Measurements from ENCODE around the gene VPS37D.
"Not testable (repeated sequence)": the region's sequence is repeated elsewhere in the genome, so short reads cannot be mapped to it uniquely, and the experiment has no call there.

Gene VPS37D

DNA sequence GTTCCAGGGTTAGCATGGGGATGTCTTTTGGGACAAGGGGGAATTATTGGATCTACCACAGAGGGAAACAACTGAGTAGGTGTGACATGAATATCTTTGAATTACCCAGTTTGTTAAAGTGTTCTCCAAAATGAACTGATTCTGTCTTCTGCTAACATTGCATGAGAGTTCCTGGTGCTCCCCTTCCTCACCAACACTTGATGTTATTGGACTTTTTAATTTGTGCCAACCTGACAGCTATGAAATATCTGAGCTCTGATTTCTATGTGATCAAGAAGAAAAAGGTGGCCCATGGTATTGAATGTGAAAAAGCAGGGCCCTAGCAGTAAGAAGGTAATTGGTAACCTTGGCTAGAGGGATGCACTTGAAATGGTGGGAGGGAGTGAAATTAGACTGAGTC lies 4.6 kb upstream of the VPS37D start:
- Histone ChIP-seq H3K36me3 (no peaks in the 10 kb centered on the region), H3K4me2 (no peak overlapping the region), H3K9me3 (peaks cover 15% of the 10 kb centered on the region), H3K27ac (no peak overlapping the region), H3K4me3 (no peak overlapping the region), H4K20me1 (no peaks in the 10 kb centered on the region), H3K9ac (no peak overlapping the region), H3K4me1 (no peaks in the 10 kb centered on the region), H3K27me3 (0 out of 2 replicates have a peak, but pooled peaks cover 8% of the 10 kb centered on the region)
- TF ChIP-seq Cebpa-rat (IDR thresholded peaks at IDR 0.05): no peak

DNA sequence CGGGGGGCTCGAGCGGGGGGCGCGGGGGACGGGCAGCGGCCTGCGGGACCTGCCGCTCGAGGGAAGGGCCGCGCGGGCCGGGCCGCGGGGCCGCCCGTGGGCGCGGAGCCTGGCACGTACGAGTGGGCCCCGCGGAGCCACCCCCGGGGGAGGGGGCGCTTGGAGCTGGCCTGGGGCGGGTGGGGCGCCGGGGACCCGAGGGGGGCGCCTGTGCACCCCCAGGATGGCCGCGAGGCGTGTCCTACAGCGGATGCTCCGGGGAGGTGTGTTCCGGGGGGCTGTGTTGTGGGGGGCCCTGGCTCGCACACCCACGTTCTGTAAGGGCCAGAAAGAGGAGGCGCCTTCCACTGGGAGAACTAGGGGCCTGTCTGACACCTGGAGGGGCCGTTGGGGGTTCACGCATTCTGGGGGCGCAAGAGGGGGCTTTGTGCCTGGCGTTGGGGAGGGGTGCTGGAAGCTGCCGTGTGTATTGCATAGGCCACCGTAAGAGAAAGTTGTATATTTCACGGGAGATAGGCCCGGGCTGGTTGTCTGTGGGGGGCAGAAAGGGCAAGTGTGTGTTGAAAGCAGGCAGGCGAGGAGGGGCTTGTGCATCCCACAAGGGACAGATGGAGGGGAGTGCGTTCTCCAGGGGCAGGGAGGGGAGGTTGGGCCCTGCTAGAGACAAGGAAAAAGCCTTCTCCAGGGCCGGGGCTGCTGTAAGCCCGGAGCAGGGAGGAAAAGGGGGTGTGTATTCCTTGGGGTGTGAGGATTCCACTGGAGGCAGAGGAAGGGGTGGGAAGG lies 663 bp downstream of the VPS37D start:
- Histone ChIP-seq H3K27me3 (0 out of 2 replicates have a peak, but pooled peaks cover 8% of the 10 kb centered on the region), H4K20me1 (peaks cover 23% of the 10 kb centered on the region), H3K9ac (peak overlapping the region; percentile 90), H3K4me2 (peak overlapping the region; percentile 96), H3K27ac (peak overlapping the region; percentile 87), H3K4me3 (peak overlapping the region; percentile 91), H3K4me1 (peaks cover 20% of the 10 kb centered on the region), H3K36me3 (peaks cover 10% of the 10 kb centered on the region), H3K9me3 (peaks cover 4% of the 10 kb centered on the region)
- TF ChIP-seq Cebpa-rat (IDR thresholded peaks at IDR 0.05): no peak

DNA sequence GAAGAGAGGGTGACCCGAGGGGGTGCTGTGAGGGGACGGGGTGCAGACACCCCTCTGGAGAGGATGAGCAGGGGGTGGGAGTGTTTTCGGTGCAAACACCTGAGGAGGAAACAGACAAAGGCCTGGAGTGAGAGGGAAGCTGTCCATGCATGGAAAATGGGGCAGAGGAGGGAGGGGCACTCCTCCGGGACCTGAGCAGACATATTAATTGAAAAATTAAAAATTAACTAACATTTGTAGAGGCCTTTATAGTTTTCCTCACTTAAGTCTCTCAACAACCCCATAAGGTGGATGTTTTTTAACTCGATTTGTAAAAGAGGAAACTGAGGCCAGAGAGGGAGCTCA lies 1.2 kb downstream of the VPS37D start:
- H3K9me3 ChIP-seq: no peaks in the 10 kb centered on the region
- peaks cover 29% of the 10 kb centered on the region for H4K20me1 ChIP-seq
- H3K4me1 ChIP-seq: peaks cover 20% of the 10 kb centered on the region
- 0 out of 2 replicates have a peak, but pooled peaks cover 8% of the 10 kb centered on the region for H3K27me3 ChIP-seq
- TF ChIP-seq Cebpa-rat (IDR thresholded peaks at IDR 0.05): no peak
- H3K36me3 ChIP-seq: peaks cover 10% of the 10 kb centered on the region
- H3K9ac ChIP-seq: peak overlapping the region; percentile 90
- H3K4me2 ChIP-seq: peak overlapping the region; percentile 96
- H3K4me3 ChIP-seq: peak overlapping the region; percentile 91
- H3K27ac ChIP-seq: peak overlapping the region; percentile 87; the same call in 1 of the 2 replicates

DNA sequence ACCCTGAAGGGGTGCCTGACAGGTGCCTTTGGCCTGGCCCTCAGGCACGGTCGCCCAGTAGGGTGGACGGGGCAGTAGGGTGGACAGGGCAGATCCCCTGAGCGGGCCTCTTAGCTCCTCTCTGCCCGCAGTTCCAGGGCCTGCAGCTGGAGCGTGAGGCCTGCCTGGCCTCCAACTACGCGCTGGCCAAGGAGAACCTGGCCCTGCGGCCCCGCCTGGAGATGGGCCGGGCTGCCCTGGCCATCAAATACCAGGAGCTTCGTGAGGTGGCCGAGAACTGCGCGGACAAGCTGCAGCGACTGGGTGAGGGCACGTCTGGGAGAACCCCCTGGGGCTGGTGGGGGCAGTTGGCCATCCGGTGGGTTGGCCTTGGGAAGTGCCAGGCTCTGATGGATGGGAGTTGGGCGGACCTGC lies 1.7 kb downstream of the VPS37D start:
- peaks cover 29% of the 10 kb centered on the region for H4K20me1 ChIP-seq
- peak overlapping the region; percentile 90; the same call in 1 of the 2 replicates for H3K9ac ChIP-seq
- H3K27ac ChIP-seq: no peak overlapping the region
- H3K27me3 ChIP-seq: 0 out of 2 replicates have a peak, but pooled peaks cover 8% of the 10 kb centered on the region
- peaks cover 10% of the 10 kb centered on the region for H3K36me3 ChIP-seq
- peaks cover 20% of the 10 kb centered on the region for H3K4me1 ChIP-seq
- peak overlapping the region; percentile 91 for H3K4me3 ChIP-seq
- peak overlapping the region; percentile 96 for H3K4me2 ChIP-seq
- no peaks in the 10 kb centered on the region for H3K9me3 ChIP-seq
- no peak for TF ChIP-seq Cebpa-rat (IDR thresholded peaks at IDR 0.05)

- 0 out of 2 replicates have a peak, but pooled peaks cover 8% of the 10 kb centered on the region for H3K27me3 ChIP-seq
- peaks cover 20% of the 10 kb centered on the region for H3K4me1 ChIP-seq
- H3K36me3 ChIP-seq: peaks cover 10% of the 10 kb centered on the region
- no peak overlapping the region for H3K4me3 ChIP-seq
- TF ChIP-seq Cebpa-rat (IDR thresholded peaks at IDR 0.05): no peak
- no peaks in the 10 kb centered on the region for H3K9me3 ChIP-seq
- peaks cover 34% of the 10 kb centered on the region for H4K20me1 ChIP-seq
- H3K4me2 ChIP-seq: 0 out of 2 replicates have a peak overlapping the region, but pooled peaks have one; percentile 96
- no peak overlapping the region for H3K9ac ChIP-seq
- H3K27ac ChIP-seq: no peak overlapping the region
Measured at GRCh38 chr7:73669858-73670385, 2.3 kb downstream of the VPS37D start.

- no peak for TF ChIP-seq Cebpa-rat (IDR thresholded peaks at IDR 0.05)
- Histone ChIP-seq H3K4me2 (no peak overlapping the region), H3K27me3 (0 out of 2 replicates have a peak, but pooled peaks cover 3% of the 10 kb centered on the region), H3K9me3 (no peaks in the 10 kb centered on the region), H3K36me3 (peaks cover 10% of the 10 kb centered on the region), H3K27ac (no peak overlapping the region), H4K20me1 (peaks cover 47% of the 10 kb centered on the region), H3K4me1 (peaks cover 20% of the 10 kb centered on the region), H3K9ac (no peak overlapping the region), H3K4me3 (no peak overlapping the region)
Measured at GRCh38 chr7:73671322-73671661, 3.7 kb downstream of the VPS37D start.

GRCh38 chr7:73671857-73672445 lies 4.3 kb downstream of the VPS37D start:
- Histone ChIP-seq H3K9ac (no peak overlapping the region), H3K27me3 (no peaks in the 10 kb centered on the region)
- TF ChIP-seq Cebpa-rat (IDR thresholded peaks at IDR 0.05): no peak

GRCh38 chr7:73674468-73675124 lies 7.0 kb downstream of the VPS37D start:
- H4K20me1 ChIP-seq: peaks cover 63% of the 10 kb centered on the region
- H3K4me1 ChIP-seq: peaks cover 8% of the 10 kb centered on the region; the same call in 1 of the 2 replicates
- peaks cover 35% of the 10 kb centered on the region for H3K36me3 ChIP-seq
- no peak for TF ChIP-seq Cebpa-rat (IDR thresholded peaks at IDR 0.05)
- H3K9ac ChIP-seq: no peak overlapping the region
- no peaks in the 10 kb centered on the region for H3K9me3 ChIP-seq
- no peak overlapping the region for H3K4me3 ChIP-seq
- no peaks in the 10 kb centered on the region for H3K27me3 ChIP-seq
- no peak overlapping the region for H3K27ac ChIP-seq
- H3K4me2 ChIP-seq: no peak overlapping the region

More at GRCh38 chr7:73671857-73672445, 4.3 kb downstream of the VPS37D start:
- peaks cover 54% of the 10 kb centered on the region for H4K20me1 ChIP-seq
- peaks cover 20% of the 10 kb centered on the region for H3K4me1 ChIP-seq
- H3K4me2 ChIP-seq: no peak overlapping the region
- H3K4me3 ChIP-seq: no peak overlapping the region
- no peak overlapping the region for H3K27ac ChIP-seq
- peaks cover 11% of the 10 kb centered on the region for H3K36me3 ChIP-seq
- no peaks in the 10 kb centered on the region for H3K9me3 ChIP-seq

DNA sequence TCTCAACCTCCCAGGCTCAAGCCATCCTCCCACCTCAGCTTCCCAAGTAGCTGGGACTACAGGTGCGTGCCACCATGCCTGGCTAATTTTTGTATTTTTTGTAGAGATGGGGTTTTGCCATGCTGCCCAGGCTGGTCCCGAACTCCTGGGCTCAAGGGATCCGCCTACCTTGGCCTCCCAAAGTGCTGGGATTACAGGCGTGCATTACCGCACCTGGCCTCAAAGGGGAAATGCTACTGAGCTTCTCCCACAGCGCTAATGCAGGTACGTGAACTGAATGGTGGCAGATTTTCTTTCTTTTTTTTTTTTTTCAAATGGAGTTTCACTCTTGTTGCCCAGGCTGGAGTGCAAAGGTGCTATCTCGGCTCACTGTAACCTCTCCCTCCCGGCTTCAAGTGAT lies 8.4 kb downstream of the VPS37D start:
- not testable (repeated sequence) for H3K27ac ChIP-seq, H3K9ac ChIP-seq, H3K9me3 ChIP-seq, H3K4me3 ChIP-seq, H3K4me2 ChIP-seq, H3K27me3 ChIP-seq
- peaks cover 43% of the 10 kb centered on the region for H3K36me3 ChIP-seq
- peaks cover 15% of the 10 kb centered on the region for H3K4me1 ChIP-seq
- peaks cover 68% of the 10 kb centered on the region for H4K20me1 ChIP-seq
